DOHH2 (cell line): ENCODE data around the gene EPB41L5.

Experiments used
- H3F3A ChIP-seq: fragments of 200-600 bp; sonication (generic), shearing (Covaris generic); 2 replicates; pipeline ENCODE4 v1.6.0; 2016; ENCODE audit warnings: antibody characterized with exemption, mild to moderate bottlenecking; ENCODE audit not compliant: control insufficient read depth, insufficient read depth
- H3K27ac ChIP-seq: fragments of 200-600 bp; sonication (generic); 2 replicates; pipeline ENCODE4 v1.5.1; 2014; ENCODE audit warnings: low read depth, mild to moderate bottlenecking, low read length, moderate library complexity
- H3K27me3 ChIP-seq: fragments of 200-600 bp; sonication (generic); 2 replicates; pipeline ENCODE4 v1.6.1; 2014; ENCODE audit warnings: mild to moderate bottlenecking, low read length, mixed read lengths; ENCODE audit not compliant: control insufficient read depth
- H3K36me3 ChIP-seq: fragments of 200-600 bp; sonication (generic); 2 replicates; pipeline ENCODE4 v1.6.1; 2014; ENCODE audit warnings: mild to moderate bottlenecking, low read length, moderate library complexity, mixed read lengths; ENCODE audit not compliant: control insufficient read depth
- H3K4me1 ChIP-seq: fragments of 200-600 bp; sonication (generic); 2 replicates; pipeline ENCODE4 v1.6.1; 2014; ENCODE audit warnings: mild to moderate bottlenecking, low read length, mixed read lengths; ENCODE audit not compliant: control insufficient read depth
- H3K4me2 ChIP-seq: fragments of 200-600 bp; sonication (generic); 2 replicates; pipeline ENCODE4 v1.6.0; 2014; ENCODE audit warnings: mild to moderate bottlenecking, low read length, moderate library complexity
- H3K4me3 ChIP-seq: fragments of 200-600 bp; sonication (generic); 2 replicates; pipeline ENCODE4 v1.5.1; 2014; ENCODE audit warnings: mild to moderate bottlenecking, low read length, mixed read lengths
- H3K79me2 ChIP-seq: fragments of 200-600 bp; sonication (generic); 2 replicates; pipeline ENCODE4 v1.6.1; 2014; ENCODE audit warnings: mild to moderate bottlenecking, low read length, mixed read lengths; ENCODE audit not compliant: control insufficient read depth
- H3K9me2 ChIP-seq: fragments of 200-600 bp; sonication (generic); replicated peaks from 2 replicates; pipeline ENCODE4 v1.6.1; 2014; ENCODE audit warnings: mild to moderate bottlenecking, low read length, mixed read lengths; ENCODE audit not compliant: control insufficient read depth
- H3K9me3 ChIP-seq: fragments of 200-600 bp; sonication (generic); 2 replicates; pipeline ENCODE4 v1.6.1; 2014; ENCODE audit warnings: antibody characterized with exemption, low read length, mixed read lengths; ENCODE audit not compliant: control insufficient read depth, insufficient read depth
- H4K20me1 ChIP-seq: fragments of 200-600 bp; sonication (generic); 2 replicates; pipeline ENCODE4 v1.6.0; 2014; ENCODE audit warnings: low read depth, mild to moderate bottlenecking, antibody characterized with exemption, low read length, moderate library complexity; ENCODE audit not compliant: control insufficient read depth, insufficient read depth
- EZH2phosphoT487 ChIP-seq: fragments of 200-600 bp; sonication (generic); IDR thresholded peaks from 2 replicates; pipeline ENCODE4 v1.6.1; 2017; ENCODE audit warnings: borderline replicate concordance, mild to moderate bottlenecking, antibody characterized with exemption, low read length, moderate library complexity, mixed read lengths
- TF ChIP-seq, protein P1 (sequence below): fragments of 200-600 bp; sonication (generic); IDR thresholded peaks from one replicate; pipeline ENCODE4 v1.5.1; 2014; ENCODE audit warnings: antibody characterized with exemption, mild to moderate bottlenecking, low read depth, low read length; ENCODE audit not compliant: poor library complexity, severe bottlenecking

EPB41L5 gene

DNA sequence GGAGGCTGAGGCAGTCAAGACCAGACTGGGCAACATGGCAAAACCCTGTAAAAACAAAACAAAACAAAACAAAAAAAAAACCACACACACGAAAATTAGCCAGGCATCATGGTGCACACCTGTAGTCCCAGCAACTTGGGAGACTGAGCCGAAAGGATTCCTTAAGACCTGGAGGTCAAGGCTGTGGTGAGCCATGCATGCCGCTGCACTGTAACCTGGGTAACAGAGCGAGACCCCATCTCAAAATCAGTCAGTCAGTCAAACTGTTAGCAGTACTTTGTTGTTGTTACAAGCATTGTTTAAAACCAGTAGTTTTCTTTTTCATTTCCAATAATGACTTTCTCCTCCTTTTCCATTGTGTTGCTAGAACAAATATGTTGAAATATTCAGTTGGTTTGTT lies 21.7 kb downstream of the EPB41L5 start:
- no peaks in the 10 kb centered on the region for H3F3A ChIP-seq
- no peaks in the 10 kb centered on the region for H3K27me3 ChIP-seq
- no peaks in the 10 kb centered on the region for H3K4me1 ChIP-seq
- no peak for TF ChIP-seq EZH2phosphoT487
- TF ChIP-seq, protein P1, sequence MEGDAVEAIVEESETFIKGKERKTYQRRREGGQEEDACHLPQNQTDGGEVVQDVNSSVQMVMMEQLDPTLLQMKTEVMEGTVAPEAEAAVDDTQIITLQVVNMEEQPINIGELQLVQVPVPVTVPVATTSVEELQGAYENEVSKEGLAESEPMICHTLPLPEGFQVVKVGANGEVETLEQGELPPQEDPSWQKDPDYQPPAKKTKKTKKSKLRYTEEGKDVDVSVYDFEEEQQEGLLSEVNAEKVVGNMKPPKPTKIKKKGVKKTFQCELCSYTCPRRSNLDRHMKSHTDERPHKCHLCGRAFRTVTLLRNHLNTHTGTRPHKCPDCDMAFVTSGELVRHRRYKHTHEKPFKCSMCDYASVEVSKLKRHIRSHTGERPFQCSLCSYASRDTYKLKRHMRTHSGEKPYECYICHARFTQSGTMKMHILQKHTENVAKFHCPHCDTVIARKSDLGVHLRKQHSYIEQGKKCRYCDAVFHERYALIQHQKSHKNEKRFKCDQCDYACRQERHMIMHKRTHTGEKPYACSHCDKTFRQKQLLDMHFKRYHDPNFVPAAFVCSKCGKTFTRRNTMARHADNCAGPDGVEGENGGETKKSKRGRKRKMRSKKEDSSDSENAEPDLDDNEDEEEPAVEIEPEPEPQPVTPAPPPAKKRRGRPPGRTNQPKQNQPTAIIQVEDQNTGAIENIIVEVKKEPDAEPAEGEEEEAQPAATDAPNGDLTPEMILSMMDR: no peak
- H3K4me2 ChIP-seq: no peak overlapping the region
- H3K27ac ChIP-seq: no peak overlapping the region
- H3K9me2 ChIP-seq: no peaks in the 10 kb centered on the region
- no peak overlapping the region for H3K4me3 ChIP-seq
- no peaks in the 10 kb centered on the region for H4K20me1 ChIP-seq
- H3K79me2 ChIP-seq: no peaks in the 10 kb centered on the region
- no peaks in the 10 kb centered on the region for H3K36me3 ChIP-seq
- H3K9me3 ChIP-seq: no peaks in the 10 kb centered on the region

DNA sequence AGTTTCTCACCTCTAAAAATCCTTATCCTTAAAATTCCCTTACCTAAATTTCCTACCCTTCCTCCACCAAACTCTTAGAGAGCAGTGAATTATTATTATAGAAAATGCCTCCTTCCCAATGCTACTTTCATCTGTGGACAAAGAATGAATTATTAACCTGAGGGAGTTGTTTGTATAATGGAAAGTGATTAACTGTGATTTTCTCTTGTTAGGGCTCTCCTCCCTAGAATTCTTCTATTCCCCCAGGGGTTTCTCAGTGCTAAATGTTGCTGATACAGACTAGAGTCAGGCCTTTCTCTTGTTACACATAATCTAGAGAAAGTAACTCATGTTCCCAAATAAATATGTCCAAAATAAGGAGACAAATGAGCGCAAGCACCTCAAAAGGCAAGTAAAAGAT lies 23.3 kb downstream of the EPB41L5 start:
- Histone ChIP-seq H4K20me1 (no peaks in the 10 kb centered on the region), H3K27me3 (no peaks in the 10 kb centered on the region), H3K36me3 (no peaks in the 10 kb centered on the region), H3K79me2 (no peaks in the 10 kb centered on the region), H3K4me3 (no peak overlapping the region), H3F3A (no peaks in the 10 kb centered on the region), H3K9me3 (no peaks in the 10 kb centered on the region), H3K4me1 (no peaks in the 10 kb centered on the region), H3K4me2 (no peak overlapping the region), H3K9me2 (no peaks in the 10 kb centered on the region), H3K27ac (no peak overlapping the region)
- no peak for TF ChIP-seq EZH2phosphoT487
- TF ChIP-seq, protein P1: no peak

DNA sequence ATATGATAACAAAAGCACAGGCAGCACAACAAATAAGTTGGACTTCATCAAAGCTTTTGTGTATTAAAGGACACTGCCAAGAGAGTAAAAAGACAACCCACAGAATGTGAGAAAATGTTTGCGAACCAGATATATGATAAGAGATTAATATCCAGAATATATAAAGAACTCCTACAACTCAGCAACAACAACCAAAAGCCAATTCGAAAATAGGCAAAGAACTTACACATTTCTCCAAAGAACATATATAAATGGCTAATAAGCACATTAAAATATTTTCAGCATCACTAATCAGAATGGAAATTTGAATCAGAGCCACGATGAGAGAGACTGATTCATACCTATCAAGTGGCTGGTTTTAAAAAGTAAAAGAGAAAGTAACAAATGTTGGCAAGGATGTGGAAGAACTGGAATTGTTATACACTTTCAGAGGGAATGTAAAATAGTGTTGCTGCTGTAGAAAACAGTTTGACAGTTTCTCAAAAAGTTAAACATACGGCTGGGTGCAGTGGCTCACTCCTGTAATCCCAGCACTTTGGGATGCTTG lies 25.2 kb downstream of the EPB41L5 start:
- no peak overlapping the region for H3K4me3 ChIP-seq
- H3K27me3 ChIP-seq: no peaks in the 10 kb centered on the region
- 0 out of 2 replicates have a peak, but pooled peaks cover 4% of the 10 kb centered on the region for H3K4me1 ChIP-seq
- H3K9me3 ChIP-seq: no peaks in the 10 kb centered on the region
- no peak for TF ChIP-seq EZH2phosphoT487
- TF ChIP-seq, protein P1: no peak
- H3K4me2 ChIP-seq: no peak overlapping the region
- no peak overlapping the region for H3K27ac ChIP-seq
- H3F3A ChIP-seq: no peaks in the 10 kb centered on the region
- H3K79me2 ChIP-seq: no peaks in the 10 kb centered on the region
- no peaks in the 10 kb centered on the region for H4K20me1 ChIP-seq
- no peaks in the 10 kb centered on the region for H3K9me2 ChIP-seq
- no peaks in the 10 kb centered on the region for H3K36me3 ChIP-seq
